HG03095 (cell line): ENCODE data around the gene AGK.
A peak's percentile ranks its signal among the peaks of the same experiment; 100 is the strongest.
"Not testable (repeated sequence)": the region's sequence is repeated elsewhere in the genome, so short reads cannot be mapped to it uniquely, and the experiment has no call there.

Experiments used
- ATAC-seq: cut with Tn5 transposase; IDR thresholded peaks from one replicate; pipeline ENCODE4 v1.9.1; 2021; ENCODE audit warnings: moderate library complexity; ENCODE audit not compliant: unreplicated experiment

AGK gene

GRCh38 chr7:141641876-141642275, 90.7 kb downstream of the AGK start:
- no peak for ATAC-seq

- ATAC-seq: no peak
Observed at GRCh38 chr7:141645188-141645587, 94.0 kb downstream of the AGK start.

DNA sequence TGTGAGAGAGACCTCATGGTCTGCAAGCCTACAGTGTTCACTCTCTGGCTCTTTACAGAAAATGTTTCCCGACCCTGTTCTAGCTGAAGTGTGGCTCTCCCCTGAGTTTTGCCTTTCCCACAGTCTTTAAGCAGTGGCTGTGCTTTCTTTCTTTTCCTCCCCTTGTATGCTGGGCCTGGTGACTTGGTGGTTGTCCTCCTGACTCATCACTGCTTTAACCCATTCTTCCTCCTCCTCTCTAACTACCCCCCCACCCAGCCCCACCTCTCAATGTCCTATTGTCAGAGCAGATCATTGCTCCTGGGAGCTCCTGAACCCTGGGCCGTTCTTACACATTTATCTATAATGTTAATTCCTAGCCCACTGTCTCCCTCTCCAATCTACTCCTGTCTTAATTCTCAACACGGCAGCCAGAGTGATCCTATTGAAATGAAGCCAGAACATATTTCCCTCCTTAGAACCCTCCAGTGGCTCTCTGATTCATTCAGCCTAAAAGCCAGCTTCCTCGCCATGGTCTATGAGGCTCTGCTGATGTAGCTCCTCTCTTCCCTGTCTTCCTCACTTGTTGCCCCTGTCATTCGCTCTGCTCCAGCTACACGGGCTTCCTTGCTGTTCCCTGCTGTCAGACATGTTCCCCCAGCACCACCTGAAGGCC, 95.7 kb downstream of the AGK start:
- no peak for ATAC-seq

DNA sequence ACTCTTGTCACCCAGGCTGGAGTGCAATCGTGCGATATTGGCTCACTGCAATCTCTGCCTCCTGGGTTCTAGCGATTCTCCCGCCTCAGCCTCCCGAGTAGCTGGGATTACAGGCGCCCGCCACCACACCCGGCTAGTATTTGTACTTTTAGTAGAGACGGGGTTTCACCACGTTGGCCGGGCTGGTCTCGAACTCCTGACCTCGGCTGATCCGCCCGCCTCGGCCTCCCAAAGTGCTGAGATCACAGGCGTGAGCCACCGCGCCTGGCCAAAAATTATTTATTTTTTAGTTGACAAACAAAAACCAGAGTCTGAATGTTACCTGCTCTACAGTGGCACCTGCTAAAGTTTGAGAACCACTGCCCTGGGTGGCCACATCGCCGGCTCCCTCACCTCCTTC, 96.5 kb downstream of the AGK start:
- ATAC-seq: not testable (repeated sequence)

GRCh38 chr7:141648276-141649114, 97.3 kb downstream of the AGK start:
- no peak for ATAC-seq

DNA sequence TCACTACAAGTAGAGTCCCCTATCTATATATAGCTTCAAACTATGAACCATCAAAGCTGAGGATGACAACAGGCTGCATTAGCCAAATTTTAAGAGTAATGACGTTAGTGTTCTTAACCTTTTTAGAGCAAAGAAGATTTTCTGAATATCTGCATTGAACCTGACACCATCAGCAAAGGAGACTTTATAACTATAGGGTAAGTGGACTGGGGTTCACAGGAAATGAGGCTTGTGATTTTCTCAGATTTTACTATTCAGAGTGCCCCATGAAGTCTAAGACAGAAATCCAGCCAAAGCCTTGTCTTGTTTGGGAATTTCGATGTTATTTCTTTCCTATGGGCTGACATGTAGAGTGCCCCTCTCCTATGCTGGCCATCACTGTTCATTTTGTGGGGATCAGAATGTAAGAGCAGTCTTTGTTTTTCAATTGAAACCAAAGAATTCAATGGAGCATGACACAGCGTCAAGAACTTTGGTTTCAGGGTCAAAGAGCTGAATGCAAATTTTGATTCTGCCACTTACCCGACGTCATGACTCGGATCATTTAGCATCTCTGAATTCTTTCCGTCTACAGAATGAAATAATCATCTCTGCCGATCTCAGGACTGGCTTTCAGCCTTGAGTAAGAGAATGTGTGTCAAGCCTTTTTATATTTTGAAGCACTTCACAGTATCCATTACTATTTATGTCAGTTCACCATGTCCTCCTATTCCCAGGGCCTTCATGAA, 98.1 kb downstream of the AGK start:
- ATAC-seq: peak; percentile 60

GRCh38 chr7:141649865-141650634, 98.8 kb downstream of the AGK start:
- ATAC-seq: peak; percentile 51

- no peak for ATAC-seq
Observed at GRCh38 chr7:141651417-141651816, 100.2 kb downstream of the AGK start.

DNA sequence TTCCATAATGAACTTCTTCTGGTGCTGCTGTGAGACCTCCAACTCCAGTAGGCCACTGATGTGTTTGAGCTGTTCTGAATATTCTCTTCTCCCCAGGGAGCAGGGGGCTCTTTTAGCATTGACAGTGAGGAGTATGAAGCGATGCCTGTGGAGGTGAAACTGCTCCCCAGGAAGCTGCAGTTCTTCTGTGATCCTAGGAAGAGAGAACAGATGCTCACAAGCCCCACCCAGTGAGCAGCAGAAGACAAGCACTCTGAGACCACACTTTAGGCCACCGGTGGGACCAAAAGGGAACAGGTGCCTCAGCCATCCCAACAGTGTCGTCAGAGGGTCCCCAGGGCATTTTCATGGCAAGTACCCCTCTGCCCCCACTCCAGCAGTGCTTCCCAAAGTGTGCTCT, 101.5 kb downstream of the AGK start:
- no peak for ATAC-seq

GRCh38 chr7:141654551-141654950, 103.3 kb downstream of the AGK start:
- peak; percentile 80 for ATAC-seq

DNA sequence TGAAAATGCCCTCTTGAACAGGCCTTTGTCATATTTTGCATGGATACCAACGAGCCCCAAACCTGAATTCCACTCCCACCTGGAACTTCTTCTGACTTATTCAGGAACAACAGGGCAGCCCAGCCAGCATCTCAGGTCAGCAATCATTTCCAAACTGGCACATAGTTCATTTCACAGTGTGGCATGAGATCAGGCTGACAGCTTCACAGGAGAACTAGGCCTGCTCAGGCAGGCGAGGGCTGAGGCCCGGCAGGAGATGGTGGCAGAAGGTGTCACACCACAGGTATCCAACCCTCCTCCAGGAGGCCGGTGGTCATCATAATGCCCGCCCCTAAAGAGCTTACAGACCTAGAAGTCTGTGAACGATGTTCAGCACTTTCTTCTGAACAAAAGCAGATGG, 108.3 kb downstream of the AGK start:
- ATAC-seq: no peak

- ATAC-seq: no peak
Observed at GRCh38 chr7:141660259-141660658, 109.0 kb downstream of the AGK start.

GRCh38 chr7:141663081-141663849, 112.1 kb downstream of the AGK start:
- ATAC-seq: no peak

GRCh38 chr7:141664450-141664849, 113.2 kb downstream of the AGK start:
- ATAC-seq: no peak

DNA sequence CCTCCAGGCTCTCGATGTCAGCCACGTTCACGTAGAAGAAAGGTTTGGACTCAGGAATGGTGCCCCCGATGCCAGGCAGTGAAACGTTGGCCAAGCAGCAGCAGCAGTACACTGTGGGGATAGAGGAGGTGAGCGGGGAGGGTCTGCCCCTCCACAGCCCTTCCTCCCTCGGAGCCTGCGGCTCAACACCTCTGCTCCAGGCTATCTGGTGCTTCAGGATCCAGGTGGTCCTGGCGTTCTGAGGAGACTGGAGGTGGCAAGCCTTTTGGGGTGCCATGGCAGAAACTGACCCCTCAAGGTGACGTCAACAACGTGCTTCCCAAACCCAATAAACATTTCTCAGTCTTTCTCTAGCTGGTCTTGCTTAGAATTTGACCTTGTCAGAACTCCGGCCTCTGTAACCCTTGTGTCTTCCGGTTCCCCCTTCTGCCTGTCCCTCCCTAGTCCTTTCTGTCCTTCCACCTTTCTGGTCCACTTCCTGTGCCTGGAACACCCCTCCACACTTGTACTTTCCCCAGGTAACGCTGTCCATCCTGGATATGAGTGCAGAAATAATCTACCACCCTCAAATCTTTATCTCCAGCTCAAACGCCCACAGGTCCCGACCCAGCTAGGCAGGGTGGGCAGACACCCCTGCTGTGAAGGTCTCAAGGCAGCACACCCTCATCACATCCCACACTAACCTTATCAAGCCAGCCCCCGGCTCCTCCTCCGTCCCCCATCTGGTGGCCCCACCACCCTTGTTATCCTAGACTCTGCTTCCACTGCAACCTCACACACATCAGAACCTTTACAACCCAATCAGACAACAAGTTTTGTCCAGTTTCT, 114.2 kb downstream of the AGK start:
- no peak for ATAC-seq

DNA sequence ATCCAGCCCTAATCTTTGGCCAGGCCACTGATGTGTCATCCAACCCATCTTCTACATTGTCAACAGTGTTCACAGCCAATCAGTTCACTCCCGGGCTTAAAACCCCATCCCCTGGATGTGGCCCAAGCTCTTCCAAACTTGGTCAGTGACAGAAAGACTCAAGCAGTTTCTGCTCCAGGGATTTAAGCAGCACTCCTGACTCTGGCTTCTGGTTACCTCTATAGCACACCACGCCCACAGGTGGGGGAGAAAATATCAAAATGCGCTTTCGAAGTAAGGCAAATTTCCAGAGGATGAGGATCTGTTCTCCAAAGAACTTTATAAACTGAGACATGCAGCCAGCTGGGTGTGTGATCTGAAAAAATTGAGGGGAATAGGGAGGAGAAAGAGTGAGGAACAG, 114.9 kb downstream of the AGK start:
- no peak for ATAC-seq

DNA sequence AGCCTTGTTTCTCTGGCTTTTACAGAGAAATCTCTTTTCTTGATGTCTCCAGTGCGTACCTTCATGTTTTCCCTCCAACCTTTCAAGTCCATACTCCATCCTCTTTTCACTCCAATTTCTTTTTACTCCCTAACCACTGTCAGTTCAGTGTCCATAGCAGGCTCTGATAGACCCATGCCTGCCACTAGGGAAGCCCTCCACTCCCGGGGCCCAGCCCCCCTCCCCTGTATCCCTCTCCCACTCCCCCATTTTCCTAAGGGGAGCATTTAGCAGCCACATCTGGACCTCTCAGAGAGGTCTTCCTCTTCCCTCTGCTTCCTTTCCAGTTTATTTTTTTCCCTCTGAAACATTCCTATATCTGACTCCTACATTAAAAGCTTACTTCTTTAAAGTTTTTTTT, 117.6 kb downstream of the AGK start:
- ATAC-seq: no peak

- no peak for ATAC-seq
Observed at GRCh38 chr7:141671705-141672496, 120.7 kb downstream of the AGK start.

DNA sequence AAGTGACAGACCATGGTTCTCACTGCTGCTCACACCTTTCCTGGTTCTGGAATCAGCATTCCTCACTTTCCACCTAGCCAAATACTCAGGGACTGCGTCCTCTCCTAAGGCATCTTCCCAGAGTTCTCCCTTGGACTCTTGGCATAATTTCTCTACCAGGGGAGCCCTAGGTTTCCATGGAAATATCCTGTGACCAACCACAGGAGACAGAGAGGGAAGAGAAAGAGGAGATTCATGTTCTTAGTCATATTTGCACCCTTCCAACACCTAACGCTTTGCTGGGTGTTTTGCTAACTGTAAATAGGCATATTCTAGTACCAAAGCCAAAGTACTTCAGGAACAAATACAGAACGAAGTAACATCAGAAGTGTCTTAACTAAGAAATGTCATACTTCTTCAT, 122.1 kb downstream of the AGK start:
- ATAC-seq: no peak
